Endothelial cell of umbilical vein (primary cell): ENCODE results near the gene WRAP73. TPM values are rescaled to one million over a fixed set of nuclear protein-coding genes. Genes with fewer than 3 reads are reported as not detected.

Experiments used
- BruUV-seq: library from RNA; stranded (reverse); fragments of 400-500 nt; replicated peaks from 2 replicates; lab custom pipeline; 2021; lab: Mats Ljungman, UMichigan
- CTCF ChIA-PET: fragments of 300-600, 350-600 bp; sonication (Branson Sonifier 250); formaldehyde crosslinking; loops from one replicate; lab custom pipeline; 2021; ENCODE audit warnings: antibody characterized with exemption, inconsistent platforms; lab: Charles Lee
- POLR2A ChIA-PET: fragments of 300-600, 350-600 bp; sonication (Branson Sonifier 250); formaldehyde crosslinking; loops from one replicate; lab custom pipeline; 2021; ENCODE audit warnings: antibody characterized with exemption, inconsistent platforms; lab: Charles Lee
- DNase-seq: peaks from one replicate; pipeline ENCODE4 v3.0.0-alpha.2; 2011; ENCODE audit warnings: low read depth, low spot score
- FAIRE-seq: peaks from 2 replicates; lab custom pipeline; 2011; peaks lifted over from hg19 to GRCh38; lab: Jason Lieb, UNC
- H2AFZ ChIP-seq: 2 replicates; pipeline ENCODE4 v1.6.0; 2012; ENCODE audit warnings: low read depth, low read length, control low read depth, inconsistent platforms
- H3K27ac ChIP-seq: 2 replicates; pipeline ENCODE4 v1.5.1; 2011; ENCODE audit warnings: low read depth, mild to moderate bottlenecking, control low read depth, low read length, moderate library complexity; ENCODE audit not compliant: insufficient read depth
- H3K27me3 ChIP-seq, 2 experiments: 2 replicates each; pipeline versions ENCODE4 v1.6.0 to v1.6.1; 2011; ENCODE audit warnings: low read length in 2 of 2, mixed read lengths in 1 of 2; ENCODE audit not compliant: control insufficient read depth in 2 of 2, insufficient read depth in 2 of 2
- H3K36me3 ChIP-seq, 2 experiments: 2 replicates in 1 of 2; 3 replicates in 1 of 2; pipeline ENCODE4 v1.5.1; 2011; ENCODE audit warnings: low read length in 2 of 2, mild to moderate bottlenecking in 1 of 2, moderate library complexity in 1 of 2; ENCODE audit not compliant: control insufficient read depth in 2 of 2, insufficient read depth in 2 of 2; ENCODE audit errors: extremely low read depth in 1 of 2
- H3K4me1 ChIP-seq: 3 replicates; pipeline ENCODE4 v1.5.1; 2011; ENCODE audit warnings: mild to moderate bottlenecking, low read length; ENCODE audit not compliant: control insufficient read depth, insufficient read depth; ENCODE audit errors: extremely low read depth
- H3K4me2 ChIP-seq: 2 replicates; pipeline ENCODE4 v1.6.1; 2011; ENCODE audit warnings: low read length, control low read depth, mixed read lengths; ENCODE audit not compliant: insufficient read depth
- H3K4me3 ChIP-seq, 3 experiments: fragments of 200-600 bp in 1 of 3; sonication (generic), shearing (Covaris generic) in 1 of 3; replicated peaks in 1 of 3; 2 replicates each; pipeline ENCODE4 v1.5.1; 2011 to 2016; ENCODE audit warnings: control low read depth in 3 of 3, low read length in 3 of 3, mild to moderate bottlenecking in 2 of 3, inconsistent platforms in 1 of 3, low read depth in 1 of 3, moderate library complexity in 1 of 3; ENCODE audit not compliant: insufficient read depth in 1 of 3
- H3K79me2 ChIP-seq: 2 replicates; pipeline ENCODE4 v1.6.0; 2012; ENCODE audit warnings: low read length, inconsistent platforms; ENCODE audit not compliant: control insufficient read depth, insufficient read depth
- H3K9ac ChIP-seq: replicated peaks from 2 replicates; pipeline ENCODE3; 2011; ENCODE audit warnings: low read length, control low read depth; ENCODE audit not compliant: insufficient read depth; ENCODE audit errors: extremely low read depth
- H3K9me1 ChIP-seq: replicated peaks from 3 replicates; pipeline ENCODE4 v1.6.0; 2011; ENCODE audit warnings: mild to moderate bottlenecking, low read length; ENCODE audit not compliant: control insufficient read depth, insufficient read depth; ENCODE audit errors: extremely low read depth
- H3K9me3 ChIP-seq: replicated peaks from 2 replicates; pipeline ENCODE4 v1.5.1; 2012; ENCODE audit warnings: low read length, inconsistent platforms; ENCODE audit not compliant: control insufficient read depth, insufficient read depth
- H4K20me1 ChIP-seq: replicated peaks from 2 replicates; pipeline ENCODE3; 2011; ENCODE audit warnings: mild to moderate bottlenecking, low read length; ENCODE audit not compliant: control insufficient read depth, insufficient read depth; ENCODE audit errors: extremely low read depth
- CTCF ChIP-seq, 2 donors: IDR thresholded peaks; 1 replicate in 1 of 2; 2 replicates in 1 of 2; pipeline ENCODE4 v1.5.1; 2011; ENCODE audit warnings: low read length in 2 of 2, mild to moderate bottlenecking in 2 of 2, moderate library complexity in 2 of 2, control low read depth in 1 of 2, inconsistent platforms in 1 of 2, low read depth in 1 of 2; ENCODE audit not compliant: insufficient read depth in 1 of 2; ENCODE audit errors: extremely low read depth in 1 of 2
- EZH2 ChIP-seq: IDR thresholded peaks from 2 replicates; pipeline ENCODE4 v1.6.1; 2012; ENCODE audit warnings: borderline replicate concordance, low read depth, mild to moderate bottlenecking, moderate library complexity, low read length, inconsistent platforms; ENCODE audit not compliant: severe bottlenecking
- FOS ChIP-seq: IDR thresholded peaks from 2 replicates; pipeline ENCODE4 v1.6.1; 2011; ENCODE audit warnings: mild to moderate bottlenecking, low read length, moderate library complexity, borderline replicate concordance; ENCODE audit not compliant: insufficient read depth
- GATA2 ChIP-seq: IDR thresholded peaks from 2 replicates; pipeline ENCODE4 v1.7.0; 2011; ENCODE audit warnings: low read depth, mild to moderate bottlenecking, moderate library complexity, mixed read lengths, low read length; ENCODE audit not compliant: insufficient read length, insufficient read depth
- JUN ChIP-seq: IDR thresholded peaks from 2 replicates; pipeline ENCODE4 v1.6.1; 2011; ENCODE audit warnings: borderline replicate concordance, low read depth; ENCODE audit not compliant: insufficient read length, insufficient read depth
- MAX ChIP-seq: IDR thresholded peaks from 2 replicates; pipeline ENCODE4 v1.6.1; 2011; ENCODE audit not compliant: insufficient read depth, insufficient read length
- MYC ChIP-seq: IDR thresholded peaks from one replicate; pipeline ENCODE4 v1.6.1; 2011; ENCODE audit warnings: mild to moderate bottlenecking, low read depth, low read length
- POLR2A ChIP-seq: IDR thresholded peaks from 2 replicates; pipeline ENCODE4 v1.6.1; 2012; ENCODE audit warnings: low read depth, mild to moderate bottlenecking, control low read depth, low read length
- POLR2AphosphoS5 ChIP-seq: IDR thresholded peaks from 2 replicates; pipeline ENCODE4 v1.6.1; 2012; ENCODE audit warnings: low read depth, mild to moderate bottlenecking, control low read depth, low read length, moderate library complexity; ENCODE audit not compliant: insufficient read depth
- dilution Hi-C: fragments of 300-500 bp; cut with MboI; formaldehyde crosslinking; loops from one replicate; pipeline ENCODE4 v1.15.0; 2019; ENCODE audit warnings: low sequenced_read_pairs; ENCODE audit not compliant: extremely low pct_ligation_motif_present
- intact Hi-C: fragments of 100-400 bp; cut with micrococcal nuclease; formaldehyde crosslinking; loops from one replicate; pipeline ENCODE4 v1.10.0; 2022
- polyA plus RNA-seq, 4 experiments: library from polyadenylated mRNA; depleted of rRNA in 3 of 4; stranded (reverse) in 3 of 4; unstranded in 1 of 4; fragments of >200 nt; gene quantifications; 2 replicates each; pipeline versions ENCODE4 v1.2.1 to v1.2.3, GENCODE V29; 2011 to 2012; ENCODE audit warnings: missing spikeins in 1 of 4
- total RNA-seq: library from RNA; stranded (reverse); gene quantifications from 2 replicates; pipeline ENCODE4 v1.2.3, GENCODE V29; 2021

WRAP73 gene
- total and polyA plus RNA-seq, 2 donors (not counting 3 experiments of a cell fraction or from before 2014, with no cell fraction given), result 23.0 to 50.7 TPM

- Histone ChIP-seq H3K27ac (no peak overlapping the region), H3K27me3 (no peaks in the 10 kb centered on the region), H4K20me1 (no peaks in the 10 kb centered on the region), H2AFZ (no peak overlapping the region), H3K4me1 (no peaks in the 10 kb centered on the region), H3K36me3 (no peaks in the 10 kb centered on the region), H3K9ac (no peak overlapping the region), H3K4me2 (no peak overlapping the region), H3K4me3 (no peak overlapping the region), H3K9me3 (no peaks in the 10 kb centered on the region), H3K9me1 (no peaks in the 10 kb centered on the region), H3K79me2 (no peaks in the 10 kb centered on the region)
- CTCF ChIA-PET, result no interaction called here
- dilution Hi-C loops, result no loop called here
- no peak for DNase-seq
- no peak for TF ChIP-seq MAX
- no peak for TF ChIP-seq GATA2
- no peak for TF ChIP-seq POLR2AphosphoS5
- TF ChIP-seq CTCF (IDR thresholded peaks at IDR 0.05; ENCODE audit: extremely low read depth in 1 of 2, insufficient read depth in 1 of 2, low read depth in 1 of 2, low read length in 2 of 2), result no peak
- TF ChIP-seq POLR2A, result no peak
- TF ChIP-seq EZH2, result no peak
- TF ChIP-seq MYC, result no peak
- TF ChIP-seq FOS, result no peak
- TF ChIP-seq JUN, result no peak
- no TSS peak for BruUV-seq
- intact Hi-C loops, result no loop called here
- POLR2A ChIA-PET, result no interaction called here
- no peak for FAIRE-seq
These were observed 47.2 kb upstream of the WRAP73 start for GRCh38 chr1:3697104-3697503.
